OCI-LY1 (cell line): ENCODE measurements around the gene SLC27A2.

ENCODE experiments used
- H2AFZ ChIP-seq: fragments of 200-600 bp; sonication (generic), shearing (Covaris generic); 2 replicates; pipeline ENCODE4 v1.6.0; 2014; ENCODE audit warnings: antibody characterized with exemption, mild to moderate bottlenecking, low read length
- H3F3A ChIP-seq: fragments of 200-600 bp; sonication (generic), shearing (Covaris generic); 2 replicates; pipeline ENCODE4 v1.6.0; 2014; ENCODE audit warnings: mild to moderate bottlenecking, antibody characterized with exemption, low read length, moderate library complexity; ENCODE audit not compliant: insufficient read depth
- H3K27ac ChIP-seq: fragments of 200-600 bp; sonication (generic); 2 replicates; pipeline ENCODE4 v1.5.1; 2014; ENCODE audit warnings: low read length, mixed run types, mild to moderate bottlenecking, low read depth; ENCODE audit not compliant: poor library complexity, severe bottlenecking
- H3K27me3 ChIP-seq: fragments of 200-600 bp; sonication (generic); 2 replicates; pipeline ENCODE4 v1.6.0; 2014; ENCODE audit warnings: antibody characterized with exemption, mild to moderate bottlenecking, low read length, moderate library complexity; ENCODE audit not compliant: insufficient read depth
- H3K36me3 ChIP-seq: fragments of 200-600 bp; sonication (generic); 2 replicates; pipeline ENCODE4 v1.6.1; 2014; ENCODE audit warnings: mild to moderate bottlenecking, antibody characterized with exemption, low read length, moderate library complexity, mixed read lengths; ENCODE audit not compliant: insufficient read depth
- H3K4me1 ChIP-seq: fragments of 200-600 bp; sonication (generic); 2 replicates; pipeline ENCODE4 v1.5.1; 2014; ENCODE audit warnings: mild to moderate bottlenecking, low read length, moderate library complexity; ENCODE audit not compliant: insufficient read depth, severe bottlenecking
- H3K4me2 ChIP-seq: fragments of 200-600 bp; sonication (generic), shearing (Covaris generic); 2 replicates; pipeline ENCODE4 v1.6.1; 2014; ENCODE audit warnings: low read length
- H3K4me3 ChIP-seq: fragments of 200-600 bp; sonication (generic); 2 replicates; pipeline ENCODE4 v1.5.1; 2014; ENCODE audit warnings: low read length, low read depth, mild to moderate bottlenecking, mixed read lengths; ENCODE audit not compliant: poor library complexity, severe bottlenecking
- H3K79me2 ChIP-seq: fragments of 200-600 bp; shearing (Covaris generic); 2 replicates; pipeline ENCODE4 v1.6.1; 2016; ENCODE audit warnings: mixed run types, low read length, mixed read lengths; ENCODE audit not compliant: insufficient read depth
- H3K9ac ChIP-seq: fragments of 200-600 bp; sonication (generic), shearing (Covaris generic); 2 replicates; pipeline ENCODE4 v1.6.1; 2014; ENCODE audit warnings: mild to moderate bottlenecking, low read length, mixed read lengths
- H3K9me2 ChIP-seq: fragments of 200-600 bp; sonication (generic), shearing (Covaris generic); 2 replicates; pipeline ENCODE4 v1.6.1; 2014; ENCODE audit warnings: low read depth, mild to moderate bottlenecking, low read length, mixed read lengths
- H3K9me3 ChIP-seq: fragments of 200-600 bp; shearing (Covaris generic); 2 replicates; pipeline ENCODE4 v1.6.1; 2014; ENCODE audit warnings: low read length, mixed read lengths
- H4K20me1 ChIP-seq: fragments of 200-600 bp; sonication (generic), shearing (Covaris generic); 2 replicates; pipeline ENCODE4 v1.6.0; 2016; ENCODE audit warnings: mild to moderate bottlenecking, low read length; ENCODE audit not compliant: insufficient read depth
- CTCF ChIP-seq: fragments of 200-600 bp; sonication (generic), shearing (Covaris generic); IDR thresholded peaks from 2 replicates; pipeline ENCODE4 v1.5.1; 2017; ENCODE audit warnings: mild to moderate bottlenecking, antibody characterized with exemption, low read length, moderate library complexity, mixed read lengths
- EZH2 ChIP-seq: fragments of 200-600 bp; sonication (generic), shearing (Covaris generic); IDR thresholded peaks from 2 replicates; pipeline ENCODE4 v1.8.0; 2017; ENCODE audit warnings: borderline replicate concordance, mixed run types, mild to moderate bottlenecking, antibody characterized with exemption, low read length, moderate library complexity, mixed read lengths

Gene SLC27A2

DNA sequence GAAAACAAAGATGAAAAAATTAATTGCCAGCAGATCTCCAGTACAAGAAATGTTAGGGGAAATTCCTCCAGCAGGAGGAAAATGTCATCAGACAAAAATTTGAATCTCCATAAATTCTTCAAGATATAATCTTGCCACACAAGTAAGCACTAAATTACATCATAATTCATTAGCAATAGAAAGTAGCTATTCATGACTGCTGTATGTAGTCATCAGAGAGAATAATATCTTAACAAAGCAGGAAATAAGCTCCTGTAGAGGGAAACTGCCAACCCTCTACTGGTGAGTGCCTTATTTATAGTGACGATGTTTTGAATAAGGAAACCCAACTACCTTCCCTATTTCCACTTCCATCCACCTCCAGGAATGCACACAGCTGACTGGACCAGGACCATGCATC lies 15.8 kb upstream of the SLC27A2 start:
- H3K4me2 ChIP-seq = no peak overlapping the region
- H3K9me2 ChIP-seq = no peaks in the 10 kb centered on the region
- no peak overlapping the region for H3K9ac ChIP-seq
- H3K4me1 ChIP-seq = no peaks in the 10 kb centered on the region
- no peaks in the 10 kb centered on the region for H3K27me3 ChIP-seq
- H3K9me3 ChIP-seq = no peaks in the 10 kb centered on the region
- no peaks in the 10 kb centered on the region for H3K36me3 ChIP-seq
- no peaks in the 10 kb centered on the region for H4K20me1 ChIP-seq
- H3K4me3 ChIP-seq = no peak overlapping the region
- H3K27ac ChIP-seq = no peak overlapping the region
- H2AFZ ChIP-seq = no peak overlapping the region
- H3K79me2 ChIP-seq = no peaks in the 10 kb centered on the region
- H3F3A ChIP-seq = no peaks in the 10 kb centered on the region
- TF ChIP-seq CTCF = no peak
- no peak for TF ChIP-seq EZH2

GRCh38 chr15:50167110-50167509 lies 14.9 kb upstream of the SLC27A2 start:
- H2AFZ ChIP-seq = no peak overlapping the region
- no peaks in the 10 kb centered on the region for H3K27me3 ChIP-seq
- H3K79me2 ChIP-seq = no peaks in the 10 kb centered on the region
- no peak overlapping the region for H3K4me3 ChIP-seq
- no peak overlapping the region for H3K27ac ChIP-seq
- no peaks in the 10 kb centered on the region for H3K4me1 ChIP-seq
- no peaks in the 10 kb centered on the region for H3F3A ChIP-seq
- no peaks in the 10 kb centered on the region for H3K9me3 ChIP-seq
- no peaks in the 10 kb centered on the region for H3K9me2 ChIP-seq
- no peak overlapping the region for H3K4me2 ChIP-seq
- H3K36me3 ChIP-seq = no peaks in the 10 kb centered on the region
- no peak overlapping the region for H3K9ac ChIP-seq
- TF ChIP-seq CTCF = no peak
- no peak for TF ChIP-seq EZH2
- H4K20me1 ChIP-seq = no peaks in the 10 kb centered on the region

DNA sequence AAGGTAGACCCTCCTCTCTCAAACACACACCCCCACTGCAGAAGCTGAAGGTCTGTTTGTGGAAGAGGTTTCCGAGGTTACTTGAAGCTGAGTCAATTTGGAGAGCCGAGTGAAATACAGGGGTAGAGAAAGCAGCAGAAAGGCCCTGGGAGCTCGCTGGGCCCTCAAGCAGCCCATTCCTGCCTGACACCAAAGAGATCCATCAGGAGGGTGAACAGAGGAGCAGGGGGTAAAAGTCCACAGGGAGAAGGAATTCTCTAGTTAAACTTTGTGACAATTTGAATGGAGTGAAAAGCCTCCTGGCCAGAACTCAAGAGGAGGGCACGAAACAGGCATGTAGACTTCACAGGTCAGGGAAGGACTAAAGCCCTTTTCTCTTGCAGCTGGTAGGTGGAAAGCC lies 13.6 kb upstream of the SLC27A2 start:
- Histone ChIP-seq H3K79me2 (no peaks in the 10 kb centered on the region), H3K4me1 (no peaks in the 10 kb centered on the region), H3F3A (no peaks in the 10 kb centered on the region), H3K4me3 (no peak overlapping the region), H3K27ac (no peak overlapping the region), H3K4me2 (no peak overlapping the region), H3K27me3 (no peaks in the 10 kb centered on the region), H2AFZ (no peak overlapping the region), H3K9me2 (no peaks in the 10 kb centered on the region), H3K36me3 (no peaks in the 10 kb centered on the region), H4K20me1 (no peaks in the 10 kb centered on the region), H3K9ac (no peak overlapping the region), H3K9me3 (no peaks in the 10 kb centered on the region)
- TF ChIP-seq EZH2 = no peak
- no peak for TF ChIP-seq CTCF
